Measurements from ENCODE around the gene KLHL21.
"Not testable (repeated sequence)": the region's sequence is repeated elsewhere in the genome, so short reads cannot be mapped to it uniquely, and the experiment has no call there.

KLHL21 gene

GRCh38 chr1:6602669-6603237, at the start of gene KLHL21:
Gene KLHL21 (minus strand): TSS chr1:6602869. CDS start chr1:6602817, 52 bp downstream.
- DNase-seq (ENCODE audit: low spot score): peak; percentile 87

- no peak for DNase-seq (ENCODE audit: low spot score)
Measured at GRCh38 chr1:6651909-6652308, 49.2 kb upstream of the KLHL21 start.

GRCh38 chr1:6648556-6648955, 45.9 kb upstream of the KLHL21 start:
- DNase-seq (ENCODE audit: low spot score): no peak

GRCh38 chr1:6646499-6647148, 44.0 kb upstream of the KLHL21 start:
- peak; percentile 64 for DNase-seq (ENCODE audit: low spot score)

- DNase-seq (ENCODE audit: low spot score): no peak
Measured at GRCh38 chr1:6645018-6645417, 42.3 kb upstream of the KLHL21 start.

GRCh38 chr1:6640867-6641266, 38.2 kb upstream of the KLHL21 start:
- DNase-seq (ENCODE audit: low spot score): not testable (repeated sequence)

GRCh38 chr1:6638226-6638625, 35.6 kb upstream of the KLHL21 start:
- no peak for DNase-seq (ENCODE audit: low spot score)

GRCh38 chr1:6637770-6638169, 35.1 kb upstream of the KLHL21 start:
- DNase-seq (ENCODE audit: low spot score): no peak

GRCh38 chr1:6636778-6637177, 34.1 kb upstream of the KLHL21 start:
- DNase-seq (ENCODE audit: low spot score): not testable (repeated sequence)

GRCh38 chr1:6635910-6636760, 33.5 kb upstream of the KLHL21 start:
- DNase-seq (ENCODE audit: low spot score): no peak

- DNase-seq (ENCODE audit: low spot score): no peak
Measured at GRCh38 chr1:6635161-6635909, 32.7 kb upstream of the KLHL21 start.

GRCh38 chr1:6634371-6635052, 31.8 kb upstream of the KLHL21 start:
- DNase-seq (ENCODE audit: low spot score): peak; percentile 77

GRCh38 chr1:6632588-6633514, 30.2 kb upstream of the KLHL21 start:
- DNase-seq (ENCODE audit: low spot score): no peak

- DNase-seq (ENCODE audit: low spot score): no peak
Measured at GRCh38 chr1:6631058-6631457, 28.4 kb upstream of the KLHL21 start.

- no peak for DNase-seq (ENCODE audit: low spot score)
Measured at GRCh38 chr1:6630027-6630426, 27.4 kb upstream of the KLHL21 start.

- no peak for DNase-seq (ENCODE audit: low spot score)
Measured at GRCh38 chr1:6628971-6629479, 26.4 kb upstream of the KLHL21 start.

GRCh38 chr1:6627841-6628545, 25.3 kb upstream of the KLHL21 start:
- no peak for DNase-seq (ENCODE audit: low spot score)

GRCh38 chr1:6627031-6627430, 24.4 kb upstream of the KLHL21 start:
- no peak for DNase-seq (ENCODE audit: low spot score)

- no peak for DNase-seq (ENCODE audit: low spot score)
Measured at GRCh38 chr1:6625584-6626149, 23.0 kb upstream of the KLHL21 start.
